Measurements from ENCODE around the gene PUSL1.

Gene PUSL1

DNA sequence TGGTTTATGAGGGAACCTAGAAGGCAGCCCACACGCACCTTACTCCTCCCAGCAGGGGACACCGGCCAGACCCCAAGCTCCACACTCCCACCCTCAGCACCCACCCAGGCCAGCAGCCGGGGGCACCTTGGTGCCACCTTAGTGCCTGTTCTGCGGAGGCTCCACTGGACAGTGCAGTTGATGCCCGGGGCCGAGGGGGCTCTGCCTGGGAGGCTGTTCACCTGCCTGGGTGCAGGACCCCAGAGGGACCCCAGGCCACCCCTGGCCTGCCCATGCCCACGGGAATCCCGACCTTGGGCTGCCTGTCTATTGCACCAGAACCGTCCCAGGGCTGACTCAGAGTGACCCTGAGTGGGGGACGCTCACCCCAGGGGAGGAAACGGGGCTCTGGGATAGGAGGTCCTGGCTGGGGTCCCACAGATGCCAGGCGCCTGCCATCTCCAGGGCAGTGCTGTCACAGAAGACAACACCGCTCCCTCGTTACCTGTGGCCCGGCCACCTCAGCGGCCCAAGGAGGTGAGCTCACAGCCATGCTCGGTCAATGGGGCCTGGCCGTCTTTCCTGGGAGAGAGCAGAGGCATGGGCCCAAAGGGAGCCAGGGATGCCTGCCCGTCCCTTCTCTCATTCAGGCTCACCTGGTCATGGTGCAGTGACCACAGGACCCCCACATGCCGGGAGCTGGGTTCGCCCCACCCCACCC, 27.5 kb upstream of the PUSL1 start:
- no peak for DNase-seq

DNA sequence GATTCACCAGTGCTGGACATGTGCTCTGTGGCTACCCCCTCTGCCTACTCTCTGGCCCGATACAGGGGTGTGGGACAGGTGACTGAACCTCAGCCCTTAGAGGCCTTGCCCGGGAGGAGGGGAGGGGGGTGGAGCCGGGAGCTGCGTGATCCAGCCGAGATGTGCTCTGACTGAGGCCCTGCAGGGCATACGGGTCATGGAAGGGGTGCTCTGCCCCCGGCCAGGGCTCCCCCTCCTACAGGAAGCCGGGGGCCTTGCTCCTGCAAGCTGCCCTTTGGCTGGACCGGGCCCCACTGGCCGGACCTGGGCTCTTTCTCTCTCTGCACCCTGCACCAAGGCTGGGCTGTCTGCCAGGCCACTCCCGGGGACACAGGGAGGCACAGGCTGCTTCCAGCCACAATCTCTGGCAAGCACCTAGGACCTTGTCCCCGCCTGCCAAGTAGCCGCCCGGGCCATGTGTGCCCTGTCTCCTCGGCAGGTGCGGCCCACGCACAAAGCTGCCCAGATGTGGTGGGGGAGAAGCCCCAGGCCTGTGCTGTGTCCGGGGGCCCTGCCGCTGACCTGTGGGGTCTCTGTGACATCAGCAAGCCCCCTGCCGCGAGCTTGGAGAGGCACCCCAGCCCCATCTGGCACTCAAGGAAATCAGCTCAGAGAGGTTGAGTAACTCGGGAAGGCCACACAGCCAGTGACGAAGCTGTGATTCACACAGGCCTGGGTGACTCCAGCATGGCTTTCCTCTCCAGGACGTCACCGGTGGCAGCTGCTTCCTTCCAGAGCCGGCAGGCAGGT, 26.7 kb upstream of the PUSL1 start:
- no peak for DNase-seq

DNA sequence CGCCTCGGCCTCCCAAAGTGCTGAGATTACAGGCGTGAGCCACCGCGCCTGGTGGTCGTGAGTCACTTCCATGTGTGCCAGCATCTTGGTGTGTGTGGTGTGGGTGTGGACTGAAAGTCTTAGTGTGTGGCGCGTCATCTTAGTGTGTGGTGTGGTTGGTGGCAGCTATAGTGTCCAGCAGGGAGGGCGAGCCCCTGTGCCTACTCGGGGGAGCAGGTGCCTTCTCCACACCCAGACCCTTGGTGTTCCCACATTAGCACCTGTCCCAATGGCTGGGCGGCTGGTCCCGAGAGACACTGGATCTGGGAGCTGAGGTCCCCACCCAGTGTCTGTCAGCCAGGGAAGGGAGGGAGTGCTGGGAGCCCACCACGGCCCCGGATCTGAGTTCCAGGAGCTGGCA, 25.4 kb upstream of the PUSL1 start:
- DNase-seq = no peak

DNA sequence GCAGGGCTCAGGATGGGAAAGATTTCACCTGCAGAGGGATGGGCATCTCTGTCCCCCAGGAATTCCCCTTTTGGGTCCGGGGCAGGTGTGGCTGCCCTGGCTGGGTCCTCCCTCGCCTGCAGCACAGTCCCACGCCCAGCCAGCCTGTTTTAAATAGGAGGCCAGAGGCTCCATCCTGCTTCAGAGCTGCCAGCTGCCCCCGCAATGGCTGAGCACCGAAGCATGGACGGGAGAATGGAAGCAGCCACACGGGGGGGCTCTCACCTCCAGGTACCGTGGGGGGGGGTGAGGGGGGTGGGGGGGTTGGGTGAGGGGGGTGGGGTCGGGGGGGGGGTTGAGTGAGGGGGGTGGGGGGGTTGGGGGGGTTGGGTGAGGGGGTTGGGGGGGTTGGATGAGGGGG, 24.6 kb upstream of the PUSL1 start:
- no peak for DNase-seq

DNA sequence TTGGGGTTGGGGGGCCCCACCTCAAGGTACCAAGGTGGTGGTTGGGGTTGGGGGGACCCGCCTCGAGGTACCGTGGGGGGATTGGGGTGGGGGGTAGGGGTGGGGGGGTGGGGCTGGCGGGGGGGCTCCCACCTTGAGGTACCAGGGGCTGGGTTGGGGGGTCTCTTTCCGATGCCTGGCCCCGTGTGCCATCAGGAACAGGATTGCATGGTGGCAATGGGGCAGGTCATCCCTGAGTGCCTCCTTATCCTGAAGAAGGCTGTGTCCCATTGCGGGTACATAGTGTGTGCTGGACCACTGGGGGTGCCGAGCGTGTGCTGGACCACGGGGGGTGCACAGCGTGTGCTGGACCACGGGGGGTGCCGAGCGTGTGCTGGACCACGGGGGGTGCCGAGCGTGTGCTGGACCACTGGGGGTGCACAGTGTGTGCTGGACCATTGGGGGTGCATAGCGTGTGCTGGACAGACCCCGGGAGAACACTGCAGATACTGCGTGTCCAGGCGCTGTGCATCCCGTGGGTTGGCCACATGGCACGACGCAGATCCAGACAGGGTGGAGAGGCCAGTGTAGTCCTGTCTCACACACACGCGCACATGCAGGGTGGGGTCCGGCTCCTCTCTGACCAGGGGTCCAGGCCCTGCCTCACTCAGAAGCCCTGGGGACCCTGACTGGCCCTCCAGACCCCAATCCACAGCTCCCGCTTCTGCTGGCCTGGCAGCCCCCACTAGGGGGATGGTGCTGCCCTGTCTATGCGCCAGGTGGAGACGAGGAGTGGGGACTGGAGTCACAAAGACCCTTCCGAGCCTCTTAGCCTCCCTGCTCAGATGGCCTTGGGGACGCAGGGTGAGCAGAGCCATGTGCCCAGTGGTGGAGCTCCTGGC, 23.9 kb upstream of the PUSL1 start:
- DNase-seq = no peak

DNA sequence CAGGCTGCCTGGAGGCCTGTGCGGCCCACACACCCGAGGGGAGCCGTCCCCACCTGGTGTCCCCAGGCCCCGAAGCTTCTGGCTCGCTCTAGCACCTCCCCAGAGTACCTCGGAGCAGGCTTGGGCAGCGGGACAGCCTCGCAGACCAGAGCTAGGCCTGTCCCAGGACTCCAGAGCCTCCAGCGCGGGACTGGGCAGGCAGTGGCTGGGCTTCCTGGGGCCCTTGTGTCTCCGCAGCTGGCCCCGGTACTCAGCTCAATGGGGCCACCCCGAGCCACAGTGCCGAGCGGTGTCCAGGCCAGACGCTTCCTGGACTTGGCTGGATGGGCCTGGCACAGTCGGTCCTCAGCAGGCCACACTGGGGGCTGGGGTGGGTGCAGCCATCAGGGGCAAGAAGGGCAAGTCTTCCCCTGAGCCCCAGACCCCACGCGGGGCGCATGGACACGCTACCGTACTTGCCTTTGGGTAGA, 23.3 kb upstream of the PUSL1 start:
- DNase-seq = no peak

DNA sequence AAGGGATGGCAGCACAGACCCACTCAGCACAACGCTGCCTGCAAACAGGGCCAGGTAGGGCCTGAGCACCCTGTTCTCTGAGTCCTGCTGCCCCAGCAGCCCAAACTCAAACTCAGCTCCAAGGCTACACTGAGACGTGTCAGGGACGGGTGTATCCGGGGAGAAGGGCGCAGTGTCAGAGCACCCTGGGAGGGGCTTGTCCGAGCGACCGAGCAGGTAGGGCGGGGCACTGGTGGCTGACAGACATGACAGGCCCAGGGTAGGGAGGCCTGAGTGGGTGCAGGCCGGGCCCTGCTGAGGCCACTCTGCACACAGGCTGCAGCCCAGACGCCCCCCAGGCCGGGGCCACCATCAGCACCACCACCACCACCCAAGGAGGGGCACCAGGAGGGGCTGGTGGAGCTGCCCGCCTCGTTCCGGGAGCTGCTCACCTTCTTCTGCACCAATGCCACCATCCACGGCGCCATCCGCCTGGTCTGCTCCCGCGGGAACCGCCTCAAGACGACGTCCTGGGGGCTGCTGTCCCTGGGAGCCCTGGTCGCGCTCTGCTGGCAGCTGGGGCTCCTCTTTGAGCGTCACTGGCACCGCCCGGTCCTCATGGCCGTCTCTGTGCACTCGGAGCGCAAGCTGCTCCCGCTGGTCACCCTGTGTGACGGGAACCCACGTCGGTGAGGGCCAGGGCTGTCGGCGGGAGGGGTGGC, 22.6 kb upstream of the PUSL1 start:
- no peak for DNase-seq

DNA sequence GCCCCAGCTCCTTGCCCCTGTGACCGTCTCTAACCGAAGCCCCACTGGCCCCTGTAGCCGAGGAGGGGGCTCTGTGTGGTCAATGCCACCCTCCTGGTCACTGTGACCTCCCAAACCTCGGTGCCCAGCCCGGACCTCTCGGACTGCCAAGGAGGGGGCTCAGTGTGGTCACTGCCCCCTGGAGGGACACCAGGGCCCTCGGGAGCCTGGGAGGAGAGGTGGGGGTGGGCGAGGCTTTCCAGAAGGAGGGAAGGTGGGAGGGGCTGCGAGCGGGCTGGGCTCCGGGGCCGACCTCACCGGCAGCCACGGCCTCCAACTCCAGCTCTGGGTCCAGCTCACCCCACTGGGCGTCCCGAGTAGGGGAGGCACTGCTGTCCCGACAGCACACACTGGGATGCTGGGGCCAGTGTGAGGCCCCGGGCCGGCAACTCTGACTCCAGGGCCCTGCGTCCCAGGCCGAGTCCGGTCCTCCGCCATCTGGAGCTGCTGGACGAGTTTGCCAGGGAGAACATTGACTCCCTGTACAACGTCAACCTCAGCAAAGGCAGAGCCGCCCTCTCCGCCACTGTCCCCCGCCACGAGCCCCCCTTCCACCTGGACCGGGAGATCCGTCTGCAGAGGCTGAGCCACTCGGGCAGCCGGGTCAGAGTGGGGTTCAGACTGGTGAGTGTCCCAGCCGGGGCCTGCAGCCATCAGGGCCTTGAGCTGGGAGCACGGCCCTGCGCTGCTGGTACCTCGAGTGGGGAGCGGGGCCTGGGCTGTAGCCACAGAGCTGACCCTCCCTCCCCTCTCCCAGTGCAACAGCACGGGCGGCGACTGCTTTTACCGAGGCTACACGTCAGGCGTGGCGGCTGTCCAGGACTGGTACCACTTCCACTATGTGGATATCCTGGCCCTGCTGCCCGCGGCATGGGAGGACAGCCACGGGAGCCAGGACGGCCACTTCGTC, 21.8 kb upstream of the PUSL1 start:
- DNase-seq = no peak

DNA sequence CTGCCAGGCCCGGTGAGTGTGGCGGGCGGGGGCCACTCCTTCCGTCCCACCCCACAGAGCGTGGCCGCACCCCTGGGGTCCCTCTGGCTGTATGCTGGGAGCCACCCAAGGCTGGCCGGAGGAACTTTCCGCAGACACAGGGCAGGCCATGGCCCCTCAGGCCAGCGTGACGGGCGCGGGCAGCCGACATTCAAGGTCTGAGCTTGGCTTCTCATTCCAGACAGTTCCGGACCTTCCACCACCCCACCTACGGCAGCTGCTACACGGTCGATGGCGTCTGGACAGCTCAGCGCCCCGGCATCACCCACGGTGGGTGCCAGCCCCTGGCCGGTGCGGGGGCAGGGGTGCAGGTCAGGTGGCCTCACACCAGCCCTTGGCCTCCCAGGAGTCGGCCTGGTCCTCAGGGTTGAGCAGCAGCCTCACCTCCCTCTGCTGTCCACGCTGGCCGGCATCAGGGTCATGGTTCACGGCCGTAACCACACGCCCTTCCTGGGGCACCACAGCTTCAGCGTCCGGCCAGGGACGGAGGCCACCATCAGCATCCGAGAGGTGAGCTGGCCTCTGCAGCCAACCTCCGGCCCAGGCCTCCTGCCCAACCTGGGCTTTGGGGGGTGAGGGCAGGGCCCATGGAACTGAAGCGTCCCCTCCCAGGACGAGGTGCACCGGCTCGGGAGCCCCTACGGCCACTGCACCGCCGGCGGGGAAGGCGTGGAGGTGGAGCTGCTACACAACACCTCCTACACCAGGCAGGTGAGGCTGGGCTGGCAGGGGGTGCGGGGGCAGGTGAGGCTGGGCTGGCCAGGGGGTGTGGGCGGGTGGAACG, 20.9 kb upstream of the PUSL1 start:
- no peak for DNase-seq

DNA sequence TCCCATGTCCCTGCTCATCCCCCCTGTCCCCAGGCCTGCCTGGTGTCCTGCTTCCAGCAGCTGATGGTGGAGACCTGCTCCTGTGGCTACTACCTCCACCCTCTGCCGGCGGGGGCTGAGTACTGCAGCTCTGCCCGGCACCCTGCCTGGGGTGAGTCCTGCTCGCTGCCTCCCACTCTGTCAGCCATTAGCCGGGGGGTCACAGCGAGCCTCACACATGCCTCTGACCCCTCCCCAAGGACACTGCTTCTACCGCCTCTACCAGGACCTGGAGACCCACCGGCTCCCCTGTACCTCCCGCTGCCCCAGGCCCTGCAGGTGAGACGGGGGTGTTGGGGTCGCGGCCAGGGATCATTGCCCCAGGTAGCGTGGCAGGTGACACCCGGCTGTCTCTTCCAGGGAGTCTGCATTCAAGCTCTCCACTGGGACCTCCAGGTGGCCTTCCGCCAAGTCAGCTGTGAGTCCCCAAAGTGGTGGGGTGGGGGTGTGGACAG, 18.1 kb upstream of the PUSL1 start:
- peak; percentile 66 for DNase-seq

DNA sequence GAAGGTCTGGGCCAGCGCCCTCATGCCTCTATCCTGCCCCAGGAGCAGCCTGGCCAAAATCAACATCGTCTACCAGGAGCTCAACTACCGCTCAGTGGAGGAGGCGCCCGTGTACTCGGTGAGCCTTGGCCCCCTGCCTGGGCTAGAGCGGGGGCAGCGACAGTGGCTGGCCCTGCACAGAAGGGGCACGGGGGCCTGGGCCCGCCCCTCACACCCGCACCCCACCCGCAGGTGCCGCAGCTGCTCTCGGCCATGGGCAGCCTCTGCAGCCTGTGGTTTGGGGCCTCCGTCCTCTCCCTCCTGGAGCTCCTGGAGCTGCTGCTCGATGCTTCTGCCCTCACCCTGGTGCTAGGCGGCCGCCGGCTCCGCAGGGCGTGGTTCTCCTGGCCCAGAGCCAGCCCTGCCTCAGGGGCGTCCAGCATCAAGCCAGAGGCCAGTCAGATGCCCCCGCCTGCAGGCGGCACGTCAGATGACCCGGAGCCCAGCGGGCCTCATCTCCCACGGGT, 17.3 kb upstream of the PUSL1 start:
- DNase-seq = no peak

DNA sequence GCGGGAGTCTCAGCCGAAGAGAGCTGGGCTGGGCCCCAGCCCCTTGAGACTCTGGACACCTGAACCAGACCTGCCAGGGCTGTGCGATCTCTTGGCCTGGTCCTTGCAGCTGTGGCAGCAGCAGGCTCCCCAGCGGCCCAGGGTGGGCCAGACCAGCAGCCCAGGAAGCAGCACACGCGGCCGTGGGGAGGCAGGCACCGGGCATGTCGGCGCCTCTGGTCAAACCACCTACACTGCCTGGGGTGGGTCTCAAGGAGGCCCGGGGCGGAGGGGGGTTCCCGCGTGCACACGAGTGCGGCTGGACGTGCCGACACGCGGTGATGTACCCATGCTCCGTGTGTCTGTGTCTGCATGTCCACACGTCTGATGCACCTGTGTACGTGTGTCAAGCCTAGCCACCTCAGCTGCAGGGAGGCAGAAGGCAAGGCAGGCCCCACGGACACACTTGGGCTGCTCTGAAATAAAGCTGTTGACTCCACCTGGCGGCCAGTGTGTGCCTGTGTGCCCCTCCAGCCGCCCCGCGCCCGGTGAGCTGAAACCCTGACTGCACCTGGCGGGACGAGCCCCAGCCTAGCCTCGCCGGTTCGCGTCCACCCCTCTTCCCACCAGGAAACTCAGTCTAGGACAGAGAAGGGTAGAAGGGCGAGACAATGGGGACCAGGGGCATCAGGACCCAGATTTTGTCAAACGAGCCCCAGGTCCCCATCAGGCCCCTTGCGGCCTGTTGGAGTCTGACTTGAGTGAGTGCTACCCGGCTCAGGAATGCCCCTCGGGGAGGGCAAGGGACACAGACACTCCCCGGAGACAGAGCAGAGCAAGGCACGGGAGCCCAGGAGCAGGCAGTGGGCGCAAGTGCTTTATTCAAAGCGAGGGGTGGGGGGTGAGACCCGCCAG, 16.6 kb upstream of the PUSL1 start:
- peak; percentile 77 for DNase-seq

DNA sequence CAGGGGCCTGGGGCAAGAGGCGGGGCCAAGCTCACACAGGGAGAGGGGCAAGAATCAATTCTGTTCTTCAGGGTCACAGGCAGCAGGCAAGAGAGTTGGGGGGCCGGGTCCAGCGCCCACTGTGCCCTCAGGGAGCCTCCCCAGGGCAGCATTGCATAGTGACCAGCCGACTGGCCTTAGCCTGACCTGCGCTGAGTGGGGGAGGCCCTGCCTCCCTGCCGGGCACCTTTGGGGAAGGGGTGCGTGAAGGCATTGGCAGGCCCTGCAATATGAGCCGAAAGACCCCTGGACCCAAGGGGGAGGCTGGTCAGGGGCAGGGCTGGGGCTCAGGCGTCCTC, 16.0 kb upstream of the PUSL1 start:
- no peak for DNase-seq

DNA sequence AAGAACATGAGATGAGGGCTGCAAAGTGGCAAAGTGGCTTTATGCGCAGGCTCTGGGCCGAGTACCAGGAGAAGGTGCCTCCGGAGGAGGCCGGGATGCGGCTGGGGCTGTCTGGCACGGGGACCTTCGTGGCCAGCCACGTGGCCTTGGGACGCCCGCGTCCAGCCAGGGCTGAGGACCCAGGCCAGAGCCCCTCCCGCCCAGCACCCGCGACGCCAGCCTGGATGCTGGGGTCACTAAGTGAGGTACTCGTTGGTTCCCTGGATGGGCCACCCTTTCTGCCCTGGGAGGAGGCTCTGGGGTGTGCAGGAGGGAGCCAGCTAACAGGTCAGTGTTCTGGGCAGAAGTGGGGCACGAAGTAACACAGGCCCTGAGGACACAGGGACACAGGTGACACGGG, 15.5 kb upstream of the PUSL1 start:
- no peak for DNase-seq

DNA sequence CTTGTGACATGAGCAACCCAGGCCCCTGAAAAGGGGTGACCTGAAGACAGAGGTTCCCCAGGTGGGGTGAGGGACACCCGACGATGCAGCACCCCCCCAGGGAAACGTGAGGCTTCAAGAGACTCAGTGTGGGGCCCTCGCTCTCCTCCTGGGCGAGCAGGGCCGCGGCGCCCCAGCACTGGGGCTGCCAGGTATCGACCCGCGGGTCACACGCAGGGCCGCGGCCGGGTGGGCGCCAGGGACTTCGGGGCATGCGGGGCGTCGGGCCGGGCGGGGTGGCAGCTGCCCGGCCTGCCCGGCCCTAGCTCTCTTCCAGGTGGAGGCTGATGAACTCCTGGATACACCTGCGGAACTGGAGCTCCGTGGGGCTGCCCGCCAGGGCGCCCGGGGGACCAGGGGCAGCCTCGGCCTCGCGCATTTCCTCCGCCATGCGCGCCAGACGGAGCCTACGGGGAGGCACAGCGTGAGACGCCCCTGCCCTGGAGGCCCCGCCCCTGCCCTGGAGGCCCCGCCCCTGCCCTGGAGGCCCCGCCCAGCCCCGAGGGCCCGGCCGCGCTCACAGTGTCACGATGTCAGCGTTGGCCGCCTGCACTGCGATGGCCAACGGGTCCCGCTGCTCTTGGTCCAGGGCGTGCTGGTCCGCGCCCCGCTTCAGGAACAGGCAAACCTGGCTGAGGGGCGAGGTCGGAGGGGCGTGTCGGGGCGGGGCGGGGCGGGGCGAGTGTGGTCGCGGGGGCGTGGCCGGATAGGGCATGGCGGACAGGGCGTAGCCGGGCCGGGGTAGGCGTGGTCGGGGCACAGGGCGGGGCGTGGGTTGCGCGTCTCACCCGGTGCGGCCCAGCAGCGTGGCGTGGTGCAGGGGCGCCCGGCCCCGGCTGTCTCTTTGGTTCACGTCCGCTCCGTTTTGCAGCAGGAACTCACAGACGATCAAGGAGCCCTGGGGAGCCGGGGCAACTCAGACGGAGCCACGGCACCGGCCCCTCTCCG, 14.8 kb upstream of the PUSL1 start:
- DNase-seq = no peak

DNA sequence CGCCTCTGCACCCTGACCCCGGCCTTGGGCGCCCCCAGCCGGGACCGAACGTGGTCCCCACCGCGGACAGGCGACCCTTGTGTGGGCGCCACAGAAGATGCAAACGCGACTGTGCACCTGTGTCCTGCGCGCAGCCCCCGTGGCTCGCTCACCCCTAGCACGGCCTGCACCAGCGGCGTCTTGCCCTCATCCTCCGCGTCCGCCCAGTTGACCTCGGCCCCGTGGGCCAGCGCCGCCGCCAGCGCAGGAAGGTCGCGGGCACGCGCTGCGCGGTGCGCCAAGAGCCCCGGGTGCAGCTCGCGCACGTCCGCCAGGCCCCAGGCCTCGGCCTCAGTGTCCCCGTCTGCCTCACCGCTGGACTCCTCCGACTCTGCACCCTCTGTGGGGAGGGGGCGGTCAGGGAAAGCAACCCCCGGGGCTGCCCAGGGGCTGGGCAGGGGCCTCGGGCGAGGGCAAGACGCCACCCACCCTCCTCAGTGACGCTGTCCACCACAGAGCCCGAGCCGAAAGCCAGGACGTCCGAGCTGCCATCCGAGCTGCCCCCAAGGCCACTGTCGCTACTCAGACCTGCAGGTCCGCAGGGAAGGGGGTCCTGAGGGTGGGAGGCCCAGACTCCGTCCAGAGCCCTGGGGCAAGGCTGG, 14.0 kb upstream of the PUSL1 start:
- no peak for DNase-seq

DNA sequence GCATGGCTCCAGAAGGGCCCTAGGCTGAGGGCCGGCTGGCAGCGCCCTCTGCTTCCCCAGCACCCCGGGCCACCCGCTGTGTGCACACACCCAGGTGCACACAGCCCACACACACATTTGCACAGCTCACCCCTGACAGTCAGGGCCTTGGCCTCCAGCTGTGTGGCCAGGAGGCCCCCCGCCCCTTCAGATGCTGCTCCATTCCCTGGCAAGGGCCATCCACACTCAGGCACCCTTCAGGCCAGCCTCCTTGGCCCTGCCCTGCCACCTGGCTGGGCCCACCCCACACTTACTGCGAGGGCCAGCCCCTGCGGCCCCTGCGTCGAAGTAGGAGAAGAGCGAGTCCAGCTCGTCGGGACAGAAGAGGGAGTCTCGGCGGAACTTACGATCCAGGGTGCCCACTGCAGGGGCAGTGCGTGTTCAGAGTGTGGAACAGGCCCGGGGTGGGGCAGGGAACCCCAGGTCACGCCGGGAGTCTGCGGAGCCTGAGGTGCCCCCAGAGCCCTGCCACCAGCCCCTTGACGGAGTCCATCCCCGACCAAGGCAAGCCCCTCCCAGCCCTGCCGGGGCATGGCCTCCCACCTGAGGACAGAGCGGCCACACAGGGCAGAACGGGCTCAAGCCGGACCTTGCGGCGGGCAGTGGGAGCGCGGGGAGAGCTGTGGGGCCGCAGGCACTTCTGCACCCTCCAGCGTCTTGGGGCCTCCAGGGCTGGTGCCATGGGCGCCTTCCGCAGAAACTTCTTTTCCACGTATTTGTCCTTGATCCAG, 13.1 kb upstream of the PUSL1 start:
- no peak for DNase-seq

All from CD4-positive, alpha-beta T cell treated with Interleukin-6 for 4 hours (primary cell).